ENCODE measurements around the gene MAP3K1.

Gene MAP3K1

GRCh38 chr5:56922922-56923321 lies 107.6 kb downstream of the MAP3K1 start:
- no peak overlapping the region for H3K27ac ChIP-seq (ENCODE audit: extremely low read depth, low read depth, low read length)
- no peak overlapping the region for H3K4me3 ChIP-seq (ENCODE audit: low read depth, low read length)
- CTCF ChIA-PET: no interaction called here
- no peak for TF ChIP-seq BCL11A (tag by site-specific recombination; IDR thresholded peaks at IDR 0.05; ENCODE audit: low read depth)
- TF ChIP-seq SETDB1 (IDR thresholded peaks at IDR 0.05; ENCODE audit: insufficient read length, low read length): peak; percentile 55
- 0 out of 2 replicates have a peak, but pooled peaks have one; percentile 28 for TF ChIP-seq MZF1 (tag by site-specific recombination; IDR thresholded peaks at IDR 0.05; ENCODE audit: borderline replicate concordance)
- peaks cover 46 to 78% of the 10 kb centered on the region in 2 experiments for H3K36me3 ChIP-seq (ENCODE audit: control insufficient read depth in 2 of 2, insufficient read depth in 1 of 2, low read length in 2 of 2)
- H3K4me1 ChIP-seq (ENCODE audit: control insufficient read depth, insufficient read depth, low read length): no peaks in the 10 kb centered on the region
- no peaks in the 10 kb centered on the region for H3K9me3 ChIP-seq (ENCODE audit: control insufficient read depth, insufficient read depth, low read depth, low read length)
- POLR2A ChIA-PET: no interaction called here

DNA sequence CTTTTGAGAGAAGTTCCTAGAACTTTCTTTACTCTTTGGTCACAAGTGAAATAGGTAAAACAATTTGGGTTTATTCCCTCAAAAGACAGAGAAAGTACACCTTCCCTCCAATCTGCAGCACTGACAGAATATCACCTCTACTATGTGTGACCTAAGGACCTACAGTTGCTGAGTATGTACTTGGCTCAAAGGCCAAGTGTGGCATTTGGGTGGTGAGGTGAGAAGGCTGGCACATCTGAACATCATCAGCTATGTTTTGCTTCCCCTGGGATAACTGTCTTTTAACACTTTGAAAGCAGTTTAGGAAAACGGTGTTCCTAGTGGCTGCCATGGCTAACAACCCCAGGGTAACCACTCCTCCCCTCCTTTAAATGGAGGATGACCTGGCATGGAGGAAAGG lies 119.0 kb downstream of the MAP3K1 start:
- POLR2A ChIA-PET: interaction anchor here (0.6 kb wide), 1 partner anchor 71 kb away, joined by 3 read pairs; no protein-coding TSS in a partner anchor
- Histone ChIP-seq H3K36me3 (ENCODE audit: control insufficient read depth in 2 of 2, insufficient read depth in 1 of 2, low read length in 2 of 2) (peaks cover 73 to 85% of the 10 kb centered on the region in 2 experiments), H3K4me3 (ENCODE audit: low read depth, low read length) (no peak overlapping the region), H3K27ac (ENCODE audit: extremely low read depth, low read depth, low read length) (no peak overlapping the region), H3K9me3 (ENCODE audit: control insufficient read depth, insufficient read depth, low read depth, low read length) (no peaks in the 10 kb centered on the region), H3K4me1 (ENCODE audit: control insufficient read depth, insufficient read depth, low read length) (no peaks in the 10 kb centered on the region)
- CTCF ChIA-PET: interaction anchor here (1.0 kb wide), 1 partner anchor 204 kb away, joined by 3 read pairs; no protein-coding TSS in a partner anchor
- TF ChIP-seq ZNF654 (tag by site-specific recombination; IDR thresholded peaks at IDR 0.05; ENCODE audit: low read depth) (no peak), YY1 (tag by site-specific recombination; IDR thresholded peaks at IDR 0.05) (no peak), ZNF701 (tag by site-specific recombination; IDR thresholded peaks at IDR 0.05) (no peak), MEIS1 (CRISPR knock-in tag; IDR thresholded peaks at IDR 0.05; ENCODE audit: borderline replicate concordance) (no peak), ZNF341 (tag by site-specific recombination; IDR thresholded peaks at IDR 0.05; ENCODE audit: low read depth) (no peak), ZNF623 (tag by site-specific recombination; IDR thresholded peaks at IDR 0.05) (no peak), ZNF394 (tag by site-specific recombination; IDR thresholded peaks at IDR 0.05; ENCODE audit: borderline replicate concordance) (no peak), ZNF223 (tag by site-specific recombination; IDR thresholded peaks at IDR 0.05) (no peak), HOXA7 (CRISPR knock-in tag; IDR thresholded peaks at IDR 0.05; ENCODE audit: borderline replicate concordance) (no peak), ZNF521 (tag by site-specific recombination; IDR thresholded peaks at IDR 0.05) (no peak), ZNF747 (tag by site-specific recombination; IDR thresholded peaks at IDR 0.05) (no peak), YY2 (tag by site-specific recombination; IDR thresholded peaks at IDR 0.05) (no peak), ZSCAN23 (tag by site-specific recombination; IDR thresholded peaks at IDR 0.05) (no peak)

- H3K4me3 ChIP-seq (ENCODE audit: low read depth, low read length): no peak overlapping the region
- H3K4me1 ChIP-seq (ENCODE audit: control insufficient read depth, insufficient read depth, low read length): no peaks in the 10 kb centered on the region
- H3K9me3 ChIP-seq (ENCODE audit: control insufficient read depth, insufficient read depth, low read depth, low read length): no peaks in the 10 kb centered on the region
- ChIA-PET CTCF (interaction anchor here (0.5 kb wide), 1 partner anchor 112 kb away, joined by 4 read pairs; no protein-coding TSS in a partner anchor), POLR2A (no interaction called here)
- TF ChIP-seq SP7 (tag by site-specific recombination; IDR thresholded peaks at IDR 0.05): no peak
- no peak for TF ChIP-seq ZNF707 (tag by site-specific recombination; IDR thresholded peaks at IDR 0.05)
- no peak for TF ChIP-seq ZNF112 (tag by site-specific recombination; IDR thresholded peaks at IDR 0.05)
- H3K36me3 ChIP-seq (ENCODE audit: control insufficient read depth in 2 of 2, insufficient read depth in 1 of 2, low read length in 2 of 2): peaks cover 52 to 96% of the 10 kb centered on the region in 2 experiments
- H3K27ac ChIP-seq (ENCODE audit: extremely low read depth, low read depth, low read length): no peak overlapping the region
Measured at GRCh38 chr5:56938858-56939257, 123.5 kb downstream of the MAP3K1 start.

- peaks cover 49 to 95% of the 10 kb centered on the region in 2 experiments for H3K36me3 ChIP-seq (ENCODE audit: control insufficient read depth in 2 of 2, insufficient read depth in 1 of 2, low read length in 2 of 2)
- ChIA-PET POLR2A (no interaction called here), CTCF (no interaction called here)
- H3K27ac ChIP-seq (ENCODE audit: extremely low read depth, low read depth, low read length): no peak overlapping the region
- no peaks in the 10 kb centered on the region for H3K9me3 ChIP-seq (ENCODE audit: control insufficient read depth, insufficient read depth, low read depth, low read length)
- H3K4me3 ChIP-seq (ENCODE audit: low read depth, low read length): no peak overlapping the region
- H3K4me1 ChIP-seq (ENCODE audit: control insufficient read depth, insufficient read depth, low read length): no peaks in the 10 kb centered on the region
- TF ChIP-seq ZNF18 (tag by site-specific recombination; IDR thresholded peaks at IDR 0.05) (no peak), ZNF571 (tag by site-specific recombination; IDR thresholded peaks at IDR 0.05) (no peak), ZNF623 (tag by site-specific recombination; IDR thresholded peaks at IDR 0.05) (no peak), WT1 (tag by site-specific recombination; IDR thresholded peaks at IDR 0.05) (no peak), ZBTB20 (tag by site-specific recombination; IDR thresholded peaks at IDR 0.05) (no peak), SP2 (tag by site-specific recombination; IDR thresholded peaks at IDR 0.05) (no peak)
- TF ChIP-seq, protein P1, sequence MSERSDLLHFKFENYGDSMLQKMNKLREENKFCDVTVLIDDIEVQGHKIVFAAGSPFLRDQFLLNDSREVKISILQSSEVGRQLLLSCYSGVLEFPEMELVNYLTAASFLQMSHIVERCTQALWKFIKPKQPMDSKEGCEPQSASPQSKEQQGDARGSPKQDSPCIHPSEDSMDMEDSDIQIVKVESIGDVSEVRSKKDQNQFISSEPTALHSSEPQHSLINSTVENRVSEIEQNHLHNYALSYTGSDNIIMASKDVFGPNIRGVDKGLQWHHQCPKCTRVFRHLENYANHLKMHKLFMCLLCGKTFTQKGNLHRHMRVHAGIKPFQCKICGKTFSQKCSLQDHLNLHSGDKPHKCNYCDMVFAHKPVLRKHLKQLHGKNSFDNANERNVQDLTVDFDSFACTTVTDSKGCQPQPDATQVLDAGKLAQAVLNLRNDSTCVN (tag by site-specific recombination; optimal IDR thresholded peaks at IDR 0.05): no peak
Measured at GRCh38 chr5:56941981-56942380, 126.6 kb downstream of the MAP3K1 start.
